Stimulated activated CD8-positive, alpha-beta memory T cell treated with anti-CD3 and anti-CD28 coated beads, Interleukin-7, amount 100 ng/mL, for 4 hours (primary cell): Measurements from ENCODE around the gene PRSS3.
"Not testable (repeated sequence)": the region's sequence is repeated elsewhere in the genome, so short reads cannot be mapped to it uniquely, and the experiment has no call there.

Experiments
- DNase-seq, 2 donors: peaks; one replicate each; pipeline ENCODE4 v3.0.0-alpha.2; 2020; ENCODE audit warnings: low read depth in 2 of 2

Gene PRSS3

GRCh38 chr9:33795281-33795680 lies at the start of gene PRSS3:
Gene PRSS3, plus strand, starts transcription at chr9:33795561. Its CDS starts 13 bp downstream, at chr9:33795574.
- DNase-seq, result no peak

GRCh38 chr9:33748633-33749304 lies 46.6 kb upstream of the PRSS3 start:
- DNase-seq, result peak; percentile 23 to 27

- peak in 1 of 2 donors; percentile 9 for DNase-seq
These were observed 46.1 kb upstream of the PRSS3 start for GRCh38 chr9:33749305-33749654.

- no peak for DNase-seq
These were observed 45.0 kb upstream of the PRSS3 start for GRCh38 chr9:33750307-33750838.

- DNase-seq, result no peak
These were observed 44.5 kb upstream of the PRSS3 start for GRCh38 chr9:33750839-33751339.

- DNase-seq, result no peak
These were observed 43.7 kb upstream of the PRSS3 start for GRCh38 chr9:33751536-33752129.

- no peak for DNase-seq
These were observed 43.2 kb upstream of the PRSS3 start for GRCh38 chr9:33752130-33752637.

- DNase-seq, result not testable (repeated sequence)
These were observed 42.6 kb upstream of the PRSS3 start for GRCh38 chr9:33752789-33753188.

- DNase-seq, result not testable (repeated sequence)
These were observed 35.7 kb upstream of the PRSS3 start for GRCh38 chr9:33759648-33760047.

- DNase-seq, result no peak
These were observed 33.0 kb upstream of the PRSS3 start for GRCh38 chr9:33762343-33762742.

GRCh38 chr9:33763709-33764108 lies 31.7 kb upstream of the PRSS3 start:
- not testable (repeated sequence) for DNase-seq

- DNase-seq, result no peak
These were observed 29.9 kb upstream of the PRSS3 start for GRCh38 chr9:33765411-33765810.

GRCh38 chr9:33770156-33770880 lies 25.0 kb upstream of the PRSS3 start:
- DNase-seq, result not testable (repeated sequence)

GRCh38 chr9:33773135-33773534 lies 22.2 kb upstream of the PRSS3 start:
- DNase-seq, result not testable (repeated sequence)

- DNase-seq, result not testable (repeated sequence)
These were observed 21.2 kb upstream of the PRSS3 start for GRCh38 chr9:33774074-33774659.

- DNase-seq, result no peak
These were observed 18.8 kb upstream of the PRSS3 start for GRCh38 chr9:33776578-33776977.

GRCh38 chr9:33778700-33779351 lies 16.5 kb upstream of the PRSS3 start:
- DNase-seq, result peak in 1 of 2 donors; percentile 21

- no peak for DNase-seq
These were observed 15.1 kb upstream of the PRSS3 start for GRCh38 chr9:33780276-33780675.

- DNase-seq, result no peak
These were observed 13.6 kb upstream of the PRSS3 start for GRCh38 chr9:33781736-33782135.

GRCh38 chr9:33782395-33783152 lies 12.8 kb upstream of the PRSS3 start:
- no peak for DNase-seq

GRCh38 chr9:33785914-33786313 lies 9.4 kb upstream of the PRSS3 start:
- no peak for DNase-seq
